ENCODE data around the gene ZDHHC11B. TPM values are rescaled to one million over a fixed set of nuclear protein-coding genes. Genes with fewer than 3 reads are reported as not detected.
"Not testable (repeated sequence)": the region's sequence is repeated elsewhere in the genome, so short reads cannot be mapped to it uniquely, and the experiment has no call there.

Gene ZDHHC11B
- total RNA-seq, 1 experiment from 2014 or later, result not detected

DNA sequence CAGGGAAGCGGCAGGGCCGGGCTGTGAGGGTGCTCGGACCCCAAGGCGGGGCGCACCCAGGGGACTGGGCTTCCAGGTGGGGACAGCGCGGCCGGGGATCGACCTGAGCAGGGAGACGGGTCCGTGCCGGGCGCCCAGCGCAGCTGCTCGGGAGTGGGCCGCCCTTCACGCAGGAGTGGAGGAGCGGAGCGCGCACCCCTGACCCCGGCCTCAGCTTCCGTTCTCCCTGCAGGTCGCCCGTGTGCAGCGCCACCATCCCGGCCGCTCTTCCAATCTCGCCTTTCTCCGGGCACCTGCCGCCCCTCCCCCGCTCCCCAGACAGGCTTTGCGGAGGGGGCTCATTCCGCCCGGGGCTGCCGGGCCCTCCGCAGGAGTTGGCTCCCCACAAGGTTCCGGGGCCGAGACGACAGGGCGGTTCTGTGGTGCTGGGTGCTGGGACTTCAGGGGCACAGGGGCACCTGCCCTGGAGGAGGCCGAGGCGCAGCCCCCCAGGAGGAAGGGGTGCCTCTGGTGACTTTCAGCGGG lies 714 bp upstream of the ZDHHC11B start:
- H3K4me3 Mint-ChIP-seq (ENCODE audit: unreplicated experiment), result peak overlapping the region; percentile 68
- DNase-seq (ENCODE audit: unreplicated experiment); CTCF ChIA-PET; H3K4me1 Mint-ChIP-seq (ENCODE audit: insufficient read depth, unreplicated experiment); POLR2A ChIA-PET; H3K27ac Mint-ChIP-seq (ENCODE audit: low read depth, unreplicated experiment); BruUV-seq (replicated peaks); H3K36me3 Mint-ChIP-seq (ENCODE audit: insufficient read depth, unreplicated experiment); H3K9me3 Mint-ChIP-seq (ENCODE audit: unreplicated experiment); intact Hi-C loops (cut with micrococcal nuclease): not testable (repeated sequence)
- peaks cover 28% of the 10 kb centered on the region for H3K27me3 Mint-ChIP-seq (ENCODE audit: insufficient read depth, unreplicated experiment)

DNA sequence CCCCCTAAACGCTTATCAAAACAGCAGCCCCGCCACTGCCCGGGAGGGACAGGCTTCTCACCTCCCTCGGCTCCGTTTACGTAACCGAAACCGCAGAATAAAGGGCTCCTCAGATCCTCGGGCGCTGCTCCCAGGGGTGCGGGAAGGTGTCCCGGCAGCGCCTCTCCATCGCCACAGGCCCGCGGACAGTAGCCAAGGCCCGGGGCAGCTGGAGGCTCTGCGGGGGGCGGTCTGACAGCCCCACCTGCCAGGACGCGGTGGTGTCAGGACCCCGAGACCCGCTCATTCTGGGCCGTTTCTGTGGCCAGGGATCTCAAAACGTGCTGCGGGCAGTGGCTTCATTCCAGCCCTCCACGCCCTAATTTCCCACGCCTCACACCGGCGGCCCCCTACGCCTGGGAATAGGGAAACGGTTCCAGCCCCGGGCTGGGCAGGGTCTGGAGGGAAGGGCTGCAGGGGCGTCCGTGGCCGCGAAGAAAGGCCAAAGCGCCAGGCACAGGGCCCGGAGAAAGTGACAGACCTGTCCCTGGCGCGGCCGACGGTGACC lies 575 bp downstream of the ZDHHC11B start:
- POLR2A ChIA-PET; H3K36me3 Mint-ChIP-seq (ENCODE audit: insufficient read depth, unreplicated experiment); CTCF ChIA-PET; H3K27ac Mint-ChIP-seq (ENCODE audit: low read depth, unreplicated experiment); intact Hi-C loops (cut with micrococcal nuclease); H3K4me1 Mint-ChIP-seq (ENCODE audit: insufficient read depth, unreplicated experiment); BruUV-seq (replicated peaks); H3K9me3 Mint-ChIP-seq (ENCODE audit: unreplicated experiment): not testable (repeated sequence)
- Mint-ChIP-seq H3K4me3 (ENCODE audit: unreplicated experiment) (peak overlapping the region; percentile 68), H3K27me3 (ENCODE audit: insufficient read depth, unreplicated experiment) (peaks cover 15% of the 10 kb centered on the region)
- peak; percentile 37 for DNase-seq (ENCODE audit: unreplicated experiment)

DNA sequence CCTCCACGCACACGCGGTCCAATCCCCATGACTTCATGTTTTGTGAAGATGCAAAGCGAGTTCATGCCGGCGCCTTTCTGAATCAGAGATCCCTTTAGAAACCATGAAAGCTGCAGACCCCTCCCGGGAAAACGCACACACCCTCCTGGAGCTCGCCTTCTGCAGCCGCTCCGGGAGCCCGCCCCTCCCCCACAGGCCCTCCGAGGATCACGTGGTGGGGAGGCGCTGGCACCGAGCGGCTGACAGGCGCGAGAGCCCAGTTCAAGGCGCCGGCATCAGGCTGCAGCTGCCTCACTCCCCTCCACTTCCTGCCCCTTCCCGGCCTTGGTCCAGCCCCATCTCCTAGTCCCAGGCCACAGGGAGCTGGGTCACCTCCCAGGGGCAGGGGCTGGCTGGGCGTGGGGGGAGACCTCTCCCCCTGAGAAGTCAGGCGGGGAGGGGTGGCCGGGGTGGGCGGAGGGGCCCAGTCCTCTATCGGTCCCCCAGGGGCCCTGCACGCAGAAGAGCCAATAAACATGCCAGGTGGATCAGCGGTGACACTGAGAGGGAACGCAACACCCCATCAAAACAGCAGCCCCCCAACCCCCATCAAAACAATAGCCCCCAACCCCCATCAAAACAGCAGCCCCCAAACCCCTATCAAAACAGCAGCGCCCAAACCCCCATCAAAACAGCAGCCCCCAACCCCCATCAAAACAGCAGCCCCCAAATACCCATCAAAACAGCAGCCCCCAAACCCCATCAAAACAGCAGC lies 1.3 kb downstream of the ZDHHC11B start:
- H3K27ac Mint-ChIP-seq (ENCODE audit: low read depth, unreplicated experiment); H3K9me3 Mint-ChIP-seq (ENCODE audit: unreplicated experiment); DNase-seq (ENCODE audit: unreplicated experiment); POLR2A ChIA-PET; BruUV-seq (replicated peaks); H3K27me3 Mint-ChIP-seq (ENCODE audit: insufficient read depth, unreplicated experiment); intact Hi-C loops (cut with micrococcal nuclease); H3K36me3 Mint-ChIP-seq (ENCODE audit: insufficient read depth, unreplicated experiment); CTCF ChIA-PET; H3K4me3 Mint-ChIP-seq (ENCODE audit: unreplicated experiment); H3K4me1 Mint-ChIP-seq (ENCODE audit: insufficient read depth, unreplicated experiment): not testable (repeated sequence)

DNA sequence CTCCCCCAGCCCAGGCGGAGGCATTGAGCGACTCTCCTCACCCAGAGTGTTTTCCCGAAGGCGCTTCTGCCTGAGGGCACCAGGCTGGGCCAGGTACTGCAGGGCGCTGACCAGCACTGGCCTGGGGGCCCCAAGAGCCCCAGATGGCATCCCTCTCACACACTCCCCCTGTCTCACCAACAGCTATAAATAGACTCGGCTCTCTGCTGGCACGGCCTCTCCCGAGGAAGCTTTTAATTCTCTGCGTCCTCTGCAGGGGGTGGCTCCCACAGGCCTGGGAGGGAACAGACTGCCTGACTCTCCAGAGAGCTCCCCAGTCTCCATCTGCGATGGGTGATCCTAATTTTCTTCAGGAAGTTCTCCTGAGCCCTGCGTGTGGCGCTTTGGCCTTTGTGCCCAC lies 2.2 kb downstream of the ZDHHC11B start:
- H3K4me1 Mint-ChIP-seq (ENCODE audit: insufficient read depth, unreplicated experiment); H3K4me3 Mint-ChIP-seq (ENCODE audit: unreplicated experiment); BruUV-seq (replicated peaks); POLR2A ChIA-PET; H3K36me3 Mint-ChIP-seq (ENCODE audit: insufficient read depth, unreplicated experiment); H3K9me3 Mint-ChIP-seq (ENCODE audit: unreplicated experiment); H3K27ac Mint-ChIP-seq (ENCODE audit: low read depth, unreplicated experiment); intact Hi-C loops (cut with micrococcal nuclease); H3K27me3 Mint-ChIP-seq (ENCODE audit: insufficient read depth, unreplicated experiment); DNase-seq (ENCODE audit: unreplicated experiment); CTCF ChIA-PET: not testable (repeated sequence)

DNA sequence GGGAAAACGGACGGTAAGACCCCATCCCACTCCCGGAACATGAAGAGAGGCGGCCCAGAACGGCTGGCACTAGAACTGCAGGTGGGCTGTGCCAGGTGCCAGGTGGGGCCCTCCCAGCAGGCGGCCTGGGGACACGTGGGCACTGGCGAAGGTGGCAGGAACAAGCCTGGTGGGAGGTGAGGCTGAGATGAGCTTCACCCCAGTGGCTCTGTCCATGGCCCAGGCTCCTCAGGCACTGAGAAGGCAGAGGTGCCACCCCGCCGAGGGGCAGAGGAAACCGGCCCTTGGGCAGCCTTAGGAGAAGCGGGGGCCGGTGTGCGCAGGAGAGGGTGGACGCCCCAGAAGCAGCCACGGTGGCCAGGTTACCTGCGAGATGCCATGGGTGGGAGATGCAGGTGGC lies 4.0 kb downstream of the ZDHHC11B start:
- H3K27ac Mint-ChIP-seq (ENCODE audit: low read depth, unreplicated experiment); CTCF ChIA-PET; H3K36me3 Mint-ChIP-seq (ENCODE audit: insufficient read depth, unreplicated experiment); POLR2A ChIA-PET; BruUV-seq (replicated peaks); H3K27me3 Mint-ChIP-seq (ENCODE audit: insufficient read depth, unreplicated experiment); DNase-seq (ENCODE audit: unreplicated experiment); H3K4me3 Mint-ChIP-seq (ENCODE audit: unreplicated experiment); H3K4me1 Mint-ChIP-seq (ENCODE audit: insufficient read depth, unreplicated experiment); intact Hi-C loops (cut with micrococcal nuclease); H3K9me3 Mint-ChIP-seq (ENCODE audit: unreplicated experiment): not testable (repeated sequence)

DNA sequence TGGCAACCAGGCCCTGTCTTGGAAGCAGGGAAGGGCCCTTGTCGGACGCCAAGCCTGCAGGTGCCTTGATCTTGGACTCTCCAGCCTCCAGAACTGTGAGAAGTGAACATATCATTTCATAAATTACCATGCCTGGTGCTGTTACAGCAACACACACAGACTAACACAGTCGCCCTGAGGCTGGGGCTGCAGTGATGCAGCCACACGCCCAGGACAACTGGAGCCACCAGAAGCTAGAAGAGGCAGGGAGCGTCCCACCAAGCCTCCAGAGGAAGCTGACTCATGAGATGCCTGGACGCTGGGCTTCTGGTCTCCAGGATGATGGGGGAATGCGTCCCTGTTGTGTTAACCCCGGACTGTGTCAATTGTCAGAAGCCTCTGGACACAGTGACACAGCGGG lies 5.6 kb downstream of the ZDHHC11B start:
- H3K4me1 Mint-ChIP-seq (ENCODE audit: insufficient read depth, unreplicated experiment); H3K36me3 Mint-ChIP-seq (ENCODE audit: insufficient read depth, unreplicated experiment); intact Hi-C loops (cut with micrococcal nuclease); DNase-seq (ENCODE audit: unreplicated experiment); H3K9me3 Mint-ChIP-seq (ENCODE audit: unreplicated experiment); H3K27ac Mint-ChIP-seq (ENCODE audit: low read depth, unreplicated experiment); POLR2A ChIA-PET; H3K27me3 Mint-ChIP-seq (ENCODE audit: insufficient read depth, unreplicated experiment); CTCF ChIA-PET; BruUV-seq (replicated peaks); H3K4me3 Mint-ChIP-seq (ENCODE audit: unreplicated experiment): not testable (repeated sequence)

DNA sequence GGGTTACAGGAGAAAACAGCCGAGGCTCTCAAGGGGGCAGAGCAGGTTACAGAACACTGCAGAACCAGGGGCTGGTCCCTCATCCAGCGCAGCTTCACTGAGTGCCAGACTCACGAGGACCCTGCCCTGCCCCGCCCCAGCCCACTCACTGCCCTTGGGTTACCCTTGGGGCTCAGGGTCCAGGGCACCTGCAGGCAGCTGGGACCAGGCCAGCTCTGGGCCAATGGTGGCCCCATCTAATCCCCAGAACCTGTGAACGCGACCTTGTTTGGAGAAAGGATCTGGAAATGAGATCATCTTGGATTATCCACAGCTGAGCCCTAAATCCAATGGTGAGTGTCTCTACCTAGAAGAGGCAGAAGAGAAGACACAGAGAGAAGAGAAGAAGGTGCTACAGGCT lies 6.1 kb downstream of the ZDHHC11B start:
- H3K27ac Mint-ChIP-seq (ENCODE audit: low read depth, unreplicated experiment); H3K4me3 Mint-ChIP-seq (ENCODE audit: unreplicated experiment); BruUV-seq (replicated peaks); H3K4me1 Mint-ChIP-seq (ENCODE audit: insufficient read depth, unreplicated experiment); H3K27me3 Mint-ChIP-seq (ENCODE audit: insufficient read depth, unreplicated experiment); H3K9me3 Mint-ChIP-seq (ENCODE audit: unreplicated experiment); CTCF ChIA-PET; H3K36me3 Mint-ChIP-seq (ENCODE audit: insufficient read depth, unreplicated experiment); DNase-seq (ENCODE audit: unreplicated experiment); POLR2A ChIA-PET; intact Hi-C loops (cut with micrococcal nuclease): not testable (repeated sequence)
